Stimulated activated CD4-positive, alpha-beta T cell treated with anti-CD3 and anti-CD28 coated beads, Interleukin-1b, Interleukin-23, amount 100 ng/mL, for 24 hours (primary cell): ENCODE data around the gene PTK7.
A peak's percentile ranks its signal among the peaks of the same experiment; 100 is the strongest.
"Not testable (repeated sequence)": the region's sequence is repeated elsewhere in the genome, so short reads cannot be mapped to it uniquely, and the experiment has no call there.

Experiments used
- DNase-seq, 4 experiments: peaks; one replicate each; pipeline ENCODE4 v3.0.0-alpha.2; 2020; ENCODE audit warnings: low read depth in 4 of 4, low spot score in 1 of 4

PTK7 gene

GRCh38 chr6:43075670-43076463 lies at the start of gene PTK7:
PTK7 (plus strand) TSS chr6:43076314; CDS start chr6:43076489, 175 bp downstream.
- peak in 2 of 4 experiments; percentile 15 to 36 for DNase-seq

GRCh38 chr6:43026365-43026764 lies 49.7 kb upstream of the PTK7 start:
- DNase-seq: no peak

GRCh38 chr6:43029120-43029519 lies 47.0 kb upstream of the PTK7 start:
- DNase-seq: no peak

GRCh38 chr6:43032326-43032725 lies 43.8 kb upstream of the PTK7 start:
- DNase-seq: no peak

- no peak for DNase-seq
These were observed 42.5 kb upstream of the PTK7 start for GRCh38 chr6:43033496-43034189.

GRCh38 chr6:43034190-43034525 lies 42.0 kb upstream of the PTK7 start:
- no peak for DNase-seq

- DNase-seq: no peak
These were observed 40.5 kb upstream of the PTK7 start for GRCh38 chr6:43035495-43036194.

- DNase-seq: no peak
These were observed 39.4 kb upstream of the PTK7 start for GRCh38 chr6:43036712-43037111.

GRCh38 chr6:43037197-43037596 lies 38.9 kb upstream of the PTK7 start:
- DNase-seq: no peak

GRCh38 chr6:43037706-43038105 lies 38.4 kb upstream of the PTK7 start:
- no peak for DNase-seq

GRCh38 chr6:43038727-43039126 lies 37.4 kb upstream of the PTK7 start:
- no peak for DNase-seq

GRCh38 chr6:43040542-43041257 lies 35.4 kb upstream of the PTK7 start:
- DNase-seq: no peak

GRCh38 chr6:43041475-43041874 lies 34.6 kb upstream of the PTK7 start:
- not testable (repeated sequence) for DNase-seq

- no peak for DNase-seq
These were observed 32.8 kb upstream of the PTK7 start for GRCh38 chr6:43043310-43043709.

GRCh38 chr6:43045371-43045930 lies 30.7 kb upstream of the PTK7 start:
- no peak for DNase-seq

GRCh38 chr6:43047998-43048397 lies 28.1 kb upstream of the PTK7 start:
- DNase-seq: no peak

GRCh38 chr6:43050981-43051380 lies 25.1 kb upstream of the PTK7 start:
- DNase-seq: no peak

GRCh38 chr6:43052225-43052841 lies 23.8 kb upstream of the PTK7 start:
- no peak for DNase-seq

- DNase-seq: no peak
These were observed 23.1 kb upstream of the PTK7 start for GRCh38 chr6:43052842-43053544.
